OCI-LY7 (cell line): Measurements from ENCODE around the gene GUCY1A2.

Source experiments
- CTCF ChIP-seq: fragments of 200-600 bp; sonication (generic); conservative IDR thresholded peaks from 2 replicates; pipeline ENCODE4 v1.5.1; 2014; ENCODE audit warnings: mild to moderate bottlenecking, antibody characterized with exemption, low read length, moderate library complexity, mixed read lengths
- EZH2phosphoT487 ChIP-seq: fragments of 200-600 bp; sonication (generic); IDR thresholded peaks from 2 replicates; pipeline ENCODE4 v1.6.1; 2018; ENCODE audit warnings: low read depth, borderline replicate concordance, mild to moderate bottlenecking, mixed run types, antibody characterized with exemption, low read length, moderate library complexity, mixed read lengths

GRCh38 chr11:106818443-106818842 lies 199.8 kb downstream of the GUCY1A2 start:
- TF ChIP-seq CTCF (no peak), EZH2phosphoT487 (no peak)
